ENCODE measurements around the gene WTIP. TPM values are rescaled to one million over a fixed set of nuclear protein-coding genes. Genes with fewer than 3 reads are reported as not detected.
"Not testable (repeated sequence)": the region's sequence is repeated elsewhere in the genome, so short reads cannot be mapped to it uniquely, and the experiment has no call there.

WTIP gene
- total RNA-seq, 4 donors from 2014 or later = 0.49 to 9.3 (median 2.4) TPM

GRCh38 chr19:34459614-34460013, 21.9 kb upstream of the WTIP start:
- WGBS, 2 donors = 50 to 73% methylated on average over 2 of the region's 2 CpGs
- Histone ChIP-seq H3K4me3 (no peak overlapping the region), H3K27ac (peak overlapping the region in 1 of 4 donors; percentile 34), H3K27me3 (no peaks in the 10 kb centered on the region), H3K9me3 (no peaks in the 10 kb centered on the region), H3K4me1 (peaks cover 0 to 28% (median 6%) of the 10 kb centered on the region in 3 donors), H3K36me3 (peaks cover 10 to 99% (median 38%) of the 10 kb centered on the region in 3 donors)
- intact Hi-C loops (cut with DNase I) = no loop called here
- no peak for TF ChIP-seq POLR2A (IDR thresholded peaks at IDR 0.05)
- TF ChIP-seq CTCF (IDR thresholded peaks at IDR 0.05) = no peak
- no peak for DNase-seq

- Histone ChIP-seq H3K27ac (peak overlapping the region in 3 of 4 donors; percentile 7 to 56 (median 15)), H3K9me3 (no peaks in the 10 kb centered on the region), H3K4me1 (peaks cover 0 to 28% (median 6%) of the 10 kb centered on the region in 3 donors), H3K27me3 (no peaks in the 10 kb centered on the region), H3K4me3 (no peak overlapping the region), H3K36me3 (peaks cover 4 to 99% (median 46%) of the 10 kb centered on the region in 3 donors)
- no peak for DNase-seq
- intact Hi-C loops (cut with DNase I) = no loop called here
- TF ChIP-seq POLR2A (IDR thresholded peaks at IDR 0.05) (no peak), CTCF (IDR thresholded peaks at IDR 0.05) (no peak)
- WGBS, 2 donors = 88 to 91% methylated on average over 5 of the region's 5 CpGs
These were observed 20.0 kb upstream of the WTIP start for GRCh38 chr19:34461375-34462100.

GRCh38 chr19:34464785-34465184, 16.8 kb upstream of the WTIP start:
- H3K27me3 ChIP-seq; H3K4me3 ChIP-seq; H3K9me3 ChIP-seq; DNase-seq; intact Hi-C loops (cut with DNase I); H3K27ac ChIP-seq: not testable (repeated sequence)
- Histone ChIP-seq H3K4me1 (peaks cover 0 to 17% (median 0%) of the 10 kb centered on the region in 3 donors), H3K36me3 (peaks cover 8 to 100% (median 65%) of the 10 kb centered on the region in 3 donors)
- 87 to 98% methylated on average over 4 of the region's 4 CpGs for WGBS, 2 donors

GRCh38 chr19:34468409-34468808, 13.1 kb upstream of the WTIP start:
- Histone ChIP-seq H3K4me1 (peaks cover 0 to 23% (median 15%) of the 10 kb centered on the region in 3 donors), H3K27me3 (no peaks in the 10 kb centered on the region), H3K9me3 (no peaks in the 10 kb centered on the region), H3K27ac (no peak overlapping the region), H3K36me3 (peaks cover 8 to 95% (median 49%) of the 10 kb centered on the region in 3 donors), H3K4me3 (no peak overlapping the region)
- DNase-seq = no peak
- WGBS, 2 donors = 50 to 69% methylated on average over 1 of the region's 1 CpG
- intact Hi-C loops (cut with DNase I) = no loop called here
- TF ChIP-seq CTCF (IDR thresholded peaks at IDR 0.05) = no peak
- no peak for TF ChIP-seq POLR2A (IDR thresholded peaks at IDR 0.05)

- DNase-seq; H3K4me3 ChIP-seq; H3K9me3 ChIP-seq; H3K27ac ChIP-seq; H3K27me3 ChIP-seq; intact Hi-C loops (cut with DNase I): not testable (repeated sequence)
- Histone ChIP-seq H3K4me1 (peaks cover 0 to 23% (median 15%) of the 10 kb centered on the region in 3 donors), H3K36me3 (peaks cover 8 to 89% (median 49%) of the 10 kb centered on the region in 3 donors)
- 83 to 89% methylated on average over 5 of the region's 5 CpGs for WGBS, 2 donors
These were observed 12.5 kb upstream of the WTIP start for GRCh38 chr19:34469026-34469425.

- Histone ChIP-seq H3K36me3 (peaks cover under 1 to 58% (median 27%) of the 10 kb centered on the region in 3 donors), H3K4me1 (peaks cover 8 to 42% (median 33%) of the 10 kb centered on the region in 3 donors), H3K4me3 (no peak overlapping the region), H3K27me3 (no peaks in the 10 kb centered on the region), H3K9me3 (no peaks in the 10 kb centered on the region), H3K27ac (peak overlapping the region in 2 of 4 donors; percentile 5 to 23)
- intact Hi-C loops (cut with DNase I) = no loop called here
- TF ChIP-seq POLR2A (IDR thresholded peaks at IDR 0.05) (no peak), CTCF (IDR thresholded peaks at IDR 0.05) (no peak)
- 38 to 51% methylated on average over 8 of the region's 8 CpGs for WGBS, 2 donors
- DNase-seq = no peak
These were observed 9.5 kb upstream of the WTIP start for GRCh38 chr19:34471906-34472700.
